ENCODE data around the gene NRXN3. TPM values are rescaled to one million over a fixed set of nuclear protein-coding genes. Genes with fewer than 3 reads are reported as not detected.
"Not testable (repeated sequence)": the region's sequence is repeated elsewhere in the genome, so short reads cannot be mapped to it uniquely, and the experiment has no call there.

Gene NRXN3
- total and polyA plus RNA-seq, 4 donors, result 21.9 to 73.4 (median 65.7) TPM

- H3K27ac ChIP-seq (ENCODE audit: low read depth, low read length); H3K36me3 ChIP-seq (ENCODE audit: control insufficient read depth, insufficient read depth, low read length); H3K9me3 ChIP-seq (ENCODE audit: control insufficient read depth, insufficient read depth, low read length); H3K27me3 ChIP-seq (ENCODE audit: control insufficient read depth, insufficient read depth, low read length); DNase-seq (ENCODE audit: low read depth in 4 of 6, low spot score in 6 of 6); H3K4me1 ChIP-seq (ENCODE audit: control insufficient read depth, insufficient read depth, low read length); H3K4me3 ChIP-seq (ENCODE audit: low read depth, low read length): not testable (repeated sequence)
- 0% methylated on average over 1 of the region's 3 CpGs for WGBS (ENCODE audit: insufficient coverage)
These were observed 267.3 kb downstream of the NRXN3 start for GRCh38 chr14:78437448-78437847.

GRCh38 chr14:78440356-78440894 lies 270.3 kb downstream of the NRXN3 start:
- Histone ChIP-seq H3K27me3 (ENCODE audit: control insufficient read depth, insufficient read depth, low read length) (no peaks in the 10 kb centered on the region), H3K4me3 (ENCODE audit: low read depth, low read length) (no peak overlapping the region), H3K36me3 (ENCODE audit: control insufficient read depth, insufficient read depth, low read length) (no peaks in the 10 kb centered on the region), H3K4me1 (ENCODE audit: control insufficient read depth, insufficient read depth, low read length) (peaks cover 9% of the 10 kb centered on the region), H3K9me3 (ENCODE audit: control insufficient read depth, insufficient read depth, low read length) (no peaks in the 10 kb centered on the region), H3K27ac (ENCODE audit: low read depth, low read length) (no peak overlapping the region)
- WGBS (ENCODE audit: insufficient coverage), result 61% methylated on average over 6 of the region's 7 CpGs
- peak in 1 of 6 donors; percentile 36 for DNase-seq (ENCODE audit: low read depth in 4 of 6, low spot score in 6 of 6)

- H3K4me1 ChIP-seq (ENCODE audit: control insufficient read depth, insufficient read depth, low read length), result peaks cover 9% of the 10 kb centered on the region
- DNase-seq (ENCODE audit: low read depth in 4 of 6, low spot score in 6 of 6), result no peak
- H3K36me3 ChIP-seq (ENCODE audit: control insufficient read depth, insufficient read depth, low read length), result no peaks in the 10 kb centered on the region
- H3K9me3 ChIP-seq (ENCODE audit: control insufficient read depth, insufficient read depth, low read length), result no peaks in the 10 kb centered on the region
- H3K4me3 ChIP-seq (ENCODE audit: low read depth, low read length), result no peak overlapping the region
- H3K27ac ChIP-seq (ENCODE audit: low read depth, low read length), result no peak overlapping the region
- H3K27me3 ChIP-seq (ENCODE audit: control insufficient read depth, insufficient read depth, low read length), result no peaks in the 10 kb centered on the region
These were observed 273.7 kb downstream of the NRXN3 start for GRCh38 chr14:78443834-78444233.

- no peak overlapping the region for H3K4me3 ChIP-seq (ENCODE audit: low read depth, low read length)
- H3K9me3 ChIP-seq (ENCODE audit: control insufficient read depth, insufficient read depth, low read length), result no peaks in the 10 kb centered on the region
- H3K4me1 ChIP-seq (ENCODE audit: control insufficient read depth, insufficient read depth, low read length), result peaks cover 6% of the 10 kb centered on the region
- no peaks in the 10 kb centered on the region for H3K27me3 ChIP-seq (ENCODE audit: control insufficient read depth, insufficient read depth, low read length)
- 88% methylated on average over 3 of the region's 3 CpGs for WGBS (ENCODE audit: insufficient coverage)
- H3K27ac ChIP-seq (ENCODE audit: low read depth, low read length), result no peak overlapping the region
- H3K36me3 ChIP-seq (ENCODE audit: control insufficient read depth, insufficient read depth, low read length), result no peaks in the 10 kb centered on the region
- no peak for DNase-seq (ENCODE audit: low read depth in 4 of 6, low spot score in 6 of 6)
These were observed 275.1 kb downstream of the NRXN3 start for GRCh38 chr14:78445275-78445674.

GRCh38 chr14:78446807-78447206 lies 276.6 kb downstream of the NRXN3 start:
- WGBS (ENCODE audit: insufficient coverage), result no CpG with 5 or more reads among the region's 3 CpGs
- peak in 1 of 6 donors; percentile 46 for DNase-seq (ENCODE audit: low read depth in 4 of 6, low spot score in 6 of 6)
- Histone ChIP-seq H3K9me3 (ENCODE audit: control insufficient read depth, insufficient read depth, low read length) (no peaks in the 10 kb centered on the region), H3K4me1 (ENCODE audit: control insufficient read depth, insufficient read depth, low read length) (no peaks in the 10 kb centered on the region), H3K27me3 (ENCODE audit: control insufficient read depth, insufficient read depth, low read length) (no peaks in the 10 kb centered on the region), H3K36me3 (ENCODE audit: control insufficient read depth, insufficient read depth, low read length) (no peaks in the 10 kb centered on the region), H3K27ac (ENCODE audit: low read depth, low read length) (no peak overlapping the region), H3K4me3 (ENCODE audit: low read depth, low read length) (no peak overlapping the region)

- H3K9me3 ChIP-seq (ENCODE audit: control insufficient read depth, insufficient read depth, low read length), result no peaks in the 10 kb centered on the region
These were observed 278.3 kb downstream of the NRXN3 start for GRCh38 chr14:78448164-78449094.

GRCh38 chr14:78450669-78451318 lies 280.6 kb downstream of the NRXN3 start:
- Histone ChIP-seq H3K36me3 (ENCODE audit: control insufficient read depth, insufficient read depth, low read length) (no peaks in the 10 kb centered on the region), H3K27me3 (ENCODE audit: control insufficient read depth, insufficient read depth, low read length) (no peaks in the 10 kb centered on the region), H3K4me3 (ENCODE audit: low read depth, low read length) (no peak overlapping the region), H3K9me3 (ENCODE audit: control insufficient read depth, insufficient read depth, low read length) (no peaks in the 10 kb centered on the region), H3K27ac (ENCODE audit: low read depth, low read length) (no peak overlapping the region), H3K4me1 (ENCODE audit: control insufficient read depth, insufficient read depth, low read length) (no peaks in the 10 kb centered on the region)
- DNase-seq (ENCODE audit: low read depth in 4 of 6, low spot score in 6 of 6), result no peak
- 100% methylated on average over 1 of the region's 6 CpGs for WGBS (ENCODE audit: insufficient coverage)

More at GRCh38 chr14:78448164-78449094, 278.3 kb downstream of the NRXN3 start:
- no peaks in the 10 kb centered on the region for H3K27me3 ChIP-seq (ENCODE audit: control insufficient read depth, insufficient read depth, low read length)
- WGBS (ENCODE audit: insufficient coverage), result 35% methylated on average over 5 of the region's 13 CpGs
- no peaks in the 10 kb centered on the region for H3K36me3 ChIP-seq (ENCODE audit: control insufficient read depth, insufficient read depth, low read length)
- peak; percentile 7 to 84 (median 23) for DNase-seq (ENCODE audit: low read depth in 4 of 6, low spot score in 6 of 6)
- no peaks in the 10 kb centered on the region for H3K4me1 ChIP-seq (ENCODE audit: control insufficient read depth, insufficient read depth, low read length)
- no peak overlapping the region for H3K27ac ChIP-seq (ENCODE audit: low read depth, low read length)
- H3K4me3 ChIP-seq (ENCODE audit: low read depth, low read length), result no peak overlapping the region

DNA sequence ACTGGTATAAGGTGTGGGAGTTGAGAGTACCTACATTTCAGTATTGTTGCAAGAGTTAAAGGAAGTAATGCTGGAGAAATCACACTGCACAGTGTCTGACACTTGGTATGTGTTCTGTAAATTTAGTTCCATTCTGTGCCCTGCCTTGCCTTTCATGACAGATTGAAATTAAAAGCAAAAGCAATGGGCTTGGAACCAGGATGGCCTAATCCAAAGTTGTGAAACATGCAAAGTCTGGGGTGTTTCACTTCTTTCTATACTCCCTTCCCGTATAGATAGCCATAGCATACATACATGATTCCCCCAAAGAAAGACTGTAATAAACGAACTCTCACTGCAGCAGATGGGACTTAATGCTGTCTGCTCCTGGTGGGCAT lies 281.1 kb downstream of the NRXN3 start:
- Histone ChIP-seq H3K36me3 (ENCODE audit: control insufficient read depth, insufficient read depth, low read length) (no peaks in the 10 kb centered on the region), H3K9me3 (ENCODE audit: control insufficient read depth, insufficient read depth, low read length) (no peaks in the 10 kb centered on the region), H3K27ac (ENCODE audit: low read depth, low read length) (no peak overlapping the region), H3K4me3 (ENCODE audit: low read depth, low read length) (no peak overlapping the region), H3K4me1 (ENCODE audit: control insufficient read depth, insufficient read depth, low read length) (no peaks in the 10 kb centered on the region), H3K27me3 (ENCODE audit: control insufficient read depth, insufficient read depth, low read length) (no peaks in the 10 kb centered on the region)
- no peak for DNase-seq (ENCODE audit: low read depth in 4 of 6, low spot score in 6 of 6)
- WGBS (ENCODE audit: insufficient coverage), result no CpG with 5 or more reads among the region's 2 CpGs

DNA sequence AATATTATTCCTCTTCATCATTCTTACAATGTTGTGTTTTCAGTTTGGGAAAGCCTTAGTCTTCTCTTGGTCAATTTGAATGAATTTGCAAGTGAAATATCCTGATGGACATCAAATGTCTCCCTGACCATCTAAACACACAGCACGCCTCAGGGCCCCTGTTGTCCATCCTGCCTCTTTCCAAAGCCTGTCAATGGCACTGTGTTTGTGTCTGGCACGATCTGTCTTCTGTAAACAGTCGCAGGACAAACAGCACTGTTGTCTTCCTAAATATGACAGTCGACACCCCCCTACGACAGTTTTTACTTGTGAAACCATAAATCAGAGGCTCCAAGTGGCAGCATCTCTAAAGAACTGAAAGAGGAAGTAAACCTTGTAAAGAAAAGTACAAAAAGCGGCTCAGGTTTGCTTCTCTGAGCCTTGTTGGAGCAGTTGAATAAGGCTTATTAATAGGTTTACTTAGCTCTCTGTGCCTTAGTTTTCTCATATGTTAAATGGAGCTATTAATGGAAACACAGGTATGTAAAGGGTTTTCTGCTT lies 285.8 kb downstream of the NRXN3 start:
- no peak overlapping the region for H3K4me3 ChIP-seq (ENCODE audit: low read depth, low read length)
- no peaks in the 10 kb centered on the region for H3K9me3 ChIP-seq (ENCODE audit: control insufficient read depth, insufficient read depth, low read length)
- WGBS (ENCODE audit: insufficient coverage), result 63% methylated on average over 4 of the region's 6 CpGs
- H3K27ac ChIP-seq (ENCODE audit: low read depth, low read length), result no peak overlapping the region
- H3K4me1 ChIP-seq (ENCODE audit: control insufficient read depth, insufficient read depth, low read length), result no peaks in the 10 kb centered on the region
- H3K27me3 ChIP-seq (ENCODE audit: control insufficient read depth, insufficient read depth, low read length), result no peaks in the 10 kb centered on the region
- DNase-seq (ENCODE audit: low read depth in 4 of 6, low spot score in 6 of 6), result no peak
- H3K36me3 ChIP-seq (ENCODE audit: control insufficient read depth, insufficient read depth, low read length), result no peaks in the 10 kb centered on the region
